ENCODE data around the gene PNPLA2.

PNPLA2 gene

DNA sequence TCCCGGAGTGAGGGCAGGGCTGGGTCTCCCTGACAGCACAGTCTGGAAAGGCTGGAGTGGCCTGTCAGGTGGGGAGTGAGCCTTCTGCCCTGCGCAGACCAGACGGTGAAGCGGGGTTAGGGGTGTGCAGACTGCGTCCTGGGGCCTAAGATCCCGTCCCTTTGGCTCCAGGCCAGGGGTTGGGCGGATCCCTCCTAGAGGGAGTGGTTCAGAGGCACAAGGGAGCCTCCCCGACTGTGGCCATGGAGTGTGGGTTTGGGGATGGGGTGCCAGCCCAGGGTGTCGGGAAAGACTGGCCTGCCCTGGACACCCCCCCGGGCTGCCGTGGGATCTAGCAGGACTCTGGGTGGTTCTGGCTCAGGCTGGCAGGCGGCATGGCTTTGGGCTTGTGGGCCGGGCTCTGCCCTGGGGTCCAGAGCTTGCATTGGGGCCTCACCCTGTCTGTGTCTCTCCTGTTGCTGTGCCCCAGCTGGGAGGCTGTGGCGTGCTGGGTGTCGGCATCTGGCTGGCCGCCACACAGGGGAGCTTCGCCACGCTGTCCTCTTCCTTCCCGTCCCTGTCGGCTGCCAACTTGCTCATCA lies 43.5 kb downstream of the PNPLA2 start:
- H3K27me3 Mint-ChIP-seq (ENCODE audit: low read depth): no peaks in the 10 kb centered on the region
- no peak for DNase-seq (ENCODE audit: low spot score)
- no peak overlapping the region for H3K4me3 Mint-ChIP-seq
- no peaks in the 10 kb centered on the region for H3K36me3 Mint-ChIP-seq (ENCODE audit: low read depth)
- no peak overlapping the region for H3K27ac Mint-ChIP-seq
- no peaks in the 10 kb centered on the region for H3K9me3 Mint-ChIP-seq
- no peaks in the 10 kb centered on the region for H3K4me1 Mint-ChIP-seq (ENCODE audit: low read depth)

DNA sequence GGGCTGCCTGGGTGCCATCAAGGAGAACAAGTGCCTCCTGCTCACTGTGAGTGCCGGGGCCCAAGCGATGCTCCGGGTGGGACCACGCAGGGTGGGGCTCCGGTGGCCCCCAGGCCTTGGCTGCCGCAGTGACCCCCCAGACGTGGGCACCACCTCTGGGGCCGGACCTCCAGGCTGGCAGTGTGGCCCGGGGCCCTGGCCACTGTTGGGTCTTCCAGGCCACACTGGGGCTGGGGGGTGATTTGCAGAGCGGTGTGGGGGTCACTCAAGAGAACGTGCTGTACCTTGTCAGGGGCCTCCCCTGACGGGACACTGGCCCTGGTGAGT lies 43.9 kb downstream of the PNPLA2 start:
- no peak overlapping the region for H3K4me3 Mint-ChIP-seq
- no peaks in the 10 kb centered on the region for H3K4me1 Mint-ChIP-seq (ENCODE audit: low read depth)
- no peaks in the 10 kb centered on the region for H3K9me3 Mint-ChIP-seq
- H3K27ac Mint-ChIP-seq: no peak overlapping the region
- H3K27me3 Mint-ChIP-seq (ENCODE audit: low read depth): no peaks in the 10 kb centered on the region
- DNase-seq (ENCODE audit: low spot score): no peak
- H3K36me3 Mint-ChIP-seq (ENCODE audit: low read depth): no peaks in the 10 kb centered on the region

DNA sequence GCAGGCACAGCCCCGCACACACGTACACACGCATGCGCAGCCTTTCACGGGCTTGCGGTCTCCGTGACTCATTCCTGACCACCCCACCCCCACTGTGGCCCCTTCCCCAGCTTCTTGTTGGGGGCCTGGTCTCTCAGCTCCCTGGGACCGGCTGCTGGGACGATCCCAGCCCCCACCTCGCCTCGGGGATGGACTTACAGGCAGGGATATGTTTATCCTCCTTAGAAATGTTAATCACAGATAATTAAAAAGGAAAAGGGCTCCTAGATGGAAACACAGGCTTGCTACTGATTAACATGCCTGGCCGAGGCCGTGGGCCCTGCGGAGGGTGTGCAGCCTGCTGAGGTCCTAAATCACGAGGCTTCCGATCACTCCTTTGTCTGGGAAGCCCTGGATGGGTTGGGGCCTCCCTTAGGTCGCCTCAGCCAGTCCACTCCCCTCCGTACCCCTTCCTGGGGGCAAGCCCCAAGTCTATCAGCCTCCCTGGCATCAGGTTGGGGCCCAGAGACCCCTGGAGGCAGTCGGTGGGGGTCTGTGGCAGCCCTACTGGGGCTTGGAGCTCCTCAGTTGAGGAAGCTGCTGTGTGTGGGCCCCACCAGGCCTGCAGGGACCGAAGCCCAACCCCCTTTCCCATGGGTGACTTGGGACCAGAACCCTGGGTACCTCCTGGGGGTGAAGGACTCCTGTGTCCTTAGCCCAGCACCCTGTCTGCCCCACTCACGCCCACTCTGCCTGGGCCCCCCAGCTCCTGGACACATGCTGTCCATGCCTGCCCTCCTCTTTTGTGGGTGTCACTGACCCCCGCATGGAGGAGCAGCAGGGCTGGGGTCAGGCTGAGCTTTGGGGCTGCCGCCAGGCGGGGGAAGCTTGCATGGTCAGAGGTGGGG lies 44.6 kb downstream of the PNPLA2 start:
- H3K27me3 Mint-ChIP-seq (ENCODE audit: low read depth): no peaks in the 10 kb centered on the region
- H3K4me1 Mint-ChIP-seq (ENCODE audit: low read depth): no peaks in the 10 kb centered on the region
- no peak for DNase-seq (ENCODE audit: low spot score)
- no peak overlapping the region for H3K27ac Mint-ChIP-seq
- H3K9me3 Mint-ChIP-seq: no peaks in the 10 kb centered on the region
- H3K36me3 Mint-ChIP-seq (ENCODE audit: low read depth): no peaks in the 10 kb centered on the region
- H3K4me3 Mint-ChIP-seq: no peak overlapping the region

DNA sequence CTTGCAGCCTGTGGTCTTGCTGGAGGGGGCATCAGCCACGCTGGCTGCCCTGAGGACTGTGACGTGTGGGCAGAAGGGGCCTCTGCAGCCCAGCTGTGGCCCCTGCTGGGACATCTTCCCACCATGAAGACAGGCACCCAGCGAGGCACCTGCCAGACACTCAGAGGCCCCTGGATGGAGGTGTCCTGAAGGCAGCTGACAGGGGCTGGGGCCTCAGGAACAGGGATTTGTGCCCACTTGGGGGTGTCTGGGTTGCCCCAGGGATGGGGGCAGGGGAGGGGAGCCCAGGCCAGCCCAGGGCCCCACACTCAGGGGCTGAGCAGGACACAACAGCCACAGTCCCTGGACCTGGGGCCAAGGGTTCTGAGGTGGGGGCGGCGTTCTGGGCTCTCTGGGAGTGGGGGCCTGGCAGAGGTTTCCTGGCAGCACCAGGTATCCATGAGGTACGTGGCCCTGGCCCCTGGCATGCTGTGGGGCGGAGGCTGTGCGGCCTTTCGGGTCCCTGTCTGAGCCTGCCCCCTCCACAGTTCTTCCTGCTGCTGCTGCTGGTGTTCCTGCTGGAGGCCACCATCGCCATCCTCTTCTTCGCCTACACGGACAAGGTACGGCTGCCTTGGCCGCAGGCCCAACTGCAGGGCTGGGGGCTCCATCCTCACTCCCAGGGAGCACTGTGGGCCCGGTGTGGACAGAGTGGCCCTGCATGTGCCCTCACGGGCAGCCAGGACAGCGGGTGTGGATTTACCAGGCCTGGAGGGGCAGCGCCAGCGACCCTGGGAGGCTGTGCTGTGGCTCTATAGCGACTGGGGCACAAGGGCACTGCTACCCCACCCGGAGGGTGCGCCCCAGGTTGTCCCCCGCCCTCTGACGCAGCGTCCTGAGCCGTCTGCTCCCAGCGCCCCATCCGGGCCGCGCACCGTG lies 45.5 kb downstream of the PNPLA2 start:
- Mint-ChIP-seq H3K4me3 (no peak overlapping the region), H3K36me3 (ENCODE audit: low read depth) (no peaks in the 10 kb centered on the region), H3K27me3 (ENCODE audit: low read depth) (no peaks in the 10 kb centered on the region), H3K4me1 (ENCODE audit: low read depth) (no peaks in the 10 kb centered on the region), H3K27ac (no peak overlapping the region), H3K9me3 (no peaks in the 10 kb centered on the region)
- no peak for DNase-seq (ENCODE audit: low spot score)

DNA sequence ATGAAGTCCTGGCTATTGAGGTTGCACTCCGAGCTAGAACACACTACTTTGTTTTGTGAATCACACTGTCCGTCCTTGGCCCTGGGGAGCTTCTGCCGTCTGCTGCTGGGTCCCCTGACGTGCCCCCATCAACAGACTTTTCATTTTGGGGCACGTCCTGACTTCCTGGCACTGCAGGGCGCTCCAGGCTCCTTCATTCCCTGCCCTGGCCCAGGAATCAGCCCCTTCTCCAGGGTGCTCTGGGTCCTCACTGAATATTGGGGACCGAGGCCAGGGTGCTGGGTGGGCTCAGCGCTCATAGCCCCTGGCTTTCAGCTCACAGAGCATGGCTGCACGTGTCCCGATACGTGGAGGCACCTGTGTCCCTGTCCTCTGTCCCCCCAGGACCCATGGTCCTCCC lies 46.2 kb downstream of the PNPLA2 start:
- no peak overlapping the region for H3K4me3 Mint-ChIP-seq
- H3K4me1 Mint-ChIP-seq (ENCODE audit: low read depth): no peaks in the 10 kb centered on the region
- H3K9me3 Mint-ChIP-seq: no peaks in the 10 kb centered on the region
- DNase-seq (ENCODE audit: low spot score): no peak
- H3K36me3 Mint-ChIP-seq (ENCODE audit: low read depth): no peaks in the 10 kb centered on the region
- H3K27ac Mint-ChIP-seq: no peak overlapping the region
- H3K27me3 Mint-ChIP-seq (ENCODE audit: low read depth): no peaks in the 10 kb centered on the region

DNA sequence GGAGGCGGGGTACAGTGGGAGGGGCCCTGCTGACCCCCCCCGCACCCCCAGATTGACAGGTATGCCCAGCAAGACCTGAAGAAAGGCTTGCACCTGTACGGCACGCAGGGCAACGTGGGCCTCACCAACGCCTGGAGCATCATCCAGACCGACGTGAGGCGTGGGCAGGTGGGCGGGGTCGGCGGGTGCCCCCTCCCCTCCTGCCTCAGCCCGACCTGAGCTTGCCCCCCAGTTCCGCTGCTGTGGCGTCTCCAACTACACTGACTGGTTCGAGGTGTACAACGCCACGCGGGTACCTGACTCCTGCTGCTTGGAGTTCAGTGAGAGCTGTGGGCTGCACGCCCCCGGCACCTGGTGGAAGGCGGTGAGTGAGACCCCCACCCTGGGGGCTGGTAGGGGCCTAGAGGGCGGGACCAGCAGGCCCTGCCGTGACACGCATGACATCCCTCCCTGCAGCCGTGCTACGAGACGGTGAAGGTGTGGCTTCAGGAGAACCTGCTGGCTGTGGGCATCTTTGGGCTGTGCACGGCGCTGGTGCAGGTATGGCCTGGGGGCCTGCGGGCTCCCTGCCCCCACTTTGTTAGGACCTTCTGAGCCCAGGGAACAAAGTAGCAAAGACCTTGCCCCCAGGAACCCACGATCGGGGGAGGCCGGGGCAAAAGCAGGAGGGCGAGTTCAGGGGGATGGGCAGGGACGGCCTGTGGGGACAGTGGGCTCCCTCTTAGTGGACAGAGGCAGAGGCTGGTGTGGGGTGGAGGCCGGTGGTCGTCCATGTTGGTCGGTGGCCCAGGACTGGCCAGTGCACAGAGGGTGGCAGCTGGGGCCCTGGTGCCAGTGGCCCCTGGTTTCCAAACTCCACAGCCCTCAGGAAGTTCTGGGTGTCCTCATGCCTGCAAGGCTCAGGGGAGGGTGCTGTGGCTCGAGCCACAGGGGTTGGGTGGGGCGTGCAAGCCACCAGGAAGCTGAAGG lies 47.0 kb downstream of the PNPLA2 start:
- Mint-ChIP-seq H3K27me3 (ENCODE audit: low read depth) (no peaks in the 10 kb centered on the region), H3K27ac (no peak overlapping the region), H3K36me3 (ENCODE audit: low read depth) (no peaks in the 10 kb centered on the region), H3K4me3 (no peak overlapping the region), H3K9me3 (no peaks in the 10 kb centered on the region), H3K4me1 (ENCODE audit: low read depth) (no peaks in the 10 kb centered on the region)
- no peak for DNase-seq (ENCODE audit: low spot score)

DNA sequence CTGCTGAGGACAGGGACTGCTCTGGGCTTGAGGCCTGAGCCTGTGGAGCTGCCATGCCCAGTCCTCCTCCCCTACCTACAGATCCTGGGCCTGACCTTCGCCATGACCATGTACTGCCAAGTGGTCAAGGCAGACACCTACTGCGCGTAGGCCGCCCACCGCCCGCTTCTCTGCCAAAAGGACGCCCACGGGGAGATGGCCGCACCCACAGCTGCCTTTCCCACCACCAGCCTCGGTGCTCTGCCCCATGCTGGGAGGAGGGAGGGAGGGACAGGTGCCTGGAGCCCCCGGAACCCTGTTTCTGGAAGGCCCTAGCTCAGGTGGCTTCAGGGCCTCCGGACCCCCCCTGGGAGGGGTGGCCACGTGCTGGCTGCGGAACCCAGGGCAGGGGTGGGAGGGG lies 47.8 kb downstream of the PNPLA2 start:
- no peak overlapping the region for H3K27ac Mint-ChIP-seq
- DNase-seq (ENCODE audit: low spot score): no peak
- no peaks in the 10 kb centered on the region for H3K36me3 Mint-ChIP-seq (ENCODE audit: low read depth)
- no peak overlapping the region for H3K4me3 Mint-ChIP-seq
- H3K9me3 Mint-ChIP-seq: no peaks in the 10 kb centered on the region
- no peaks in the 10 kb centered on the region for H3K27me3 Mint-ChIP-seq (ENCODE audit: low read depth)
- no peaks in the 10 kb centered on the region for H3K4me1 Mint-ChIP-seq (ENCODE audit: low read depth)

DNA sequence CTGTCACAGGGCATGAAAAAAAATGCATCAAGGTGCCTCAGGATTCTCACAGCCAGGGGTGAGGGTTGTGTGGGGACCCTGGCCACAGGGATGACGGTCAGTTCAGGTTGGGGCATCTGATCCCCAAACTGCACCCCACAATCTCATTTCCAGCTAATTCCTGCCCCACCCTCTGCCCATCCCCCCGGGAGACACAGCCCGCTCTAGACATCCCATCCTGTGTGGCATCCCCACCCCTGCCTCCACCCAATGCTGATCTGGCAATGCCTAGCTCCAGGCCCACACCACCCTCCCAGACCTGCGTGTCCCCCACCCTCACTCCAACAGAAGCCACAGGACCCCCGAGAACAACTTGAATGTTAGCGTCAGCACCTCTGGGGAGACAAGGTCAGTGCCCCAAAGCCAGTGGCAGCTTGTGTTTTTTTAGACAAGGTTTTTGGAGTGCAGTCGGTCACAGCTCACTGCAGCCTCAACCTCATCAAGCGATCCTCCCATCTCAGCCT lies 49.2 kb downstream of the PNPLA2 start:
- no peaks in the 10 kb centered on the region for H3K36me3 Mint-ChIP-seq (ENCODE audit: low read depth)
- H3K4me1 Mint-ChIP-seq (ENCODE audit: low read depth): no peaks in the 10 kb centered on the region
- H3K4me3 Mint-ChIP-seq: no peak overlapping the region
- H3K9me3 Mint-ChIP-seq: no peaks in the 10 kb centered on the region
- no peak overlapping the region for H3K27ac Mint-ChIP-seq
- H3K27me3 Mint-ChIP-seq (ENCODE audit: low read depth): no peaks in the 10 kb centered on the region
- no peak for DNase-seq (ENCODE audit: low spot score)

DNA sequence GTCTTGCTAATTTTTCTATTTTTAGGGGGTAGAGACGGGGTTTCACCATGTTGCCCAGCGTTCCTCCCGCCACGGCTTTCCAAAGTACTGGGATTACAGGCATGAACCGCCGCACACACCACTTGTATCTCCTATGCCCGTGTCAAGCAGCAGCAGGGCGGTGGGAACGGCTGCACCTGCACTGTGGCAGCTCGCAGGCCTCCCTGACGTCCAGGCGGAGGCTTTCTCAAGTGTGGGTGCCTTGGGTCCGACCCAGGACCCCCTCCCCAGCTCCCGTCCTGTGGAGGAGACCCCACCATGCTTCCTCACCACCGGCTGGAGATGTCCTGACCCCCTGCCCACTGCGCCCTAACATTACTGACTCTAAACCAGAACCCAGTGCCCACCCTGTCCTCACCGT lies 49.7 kb downstream of the PNPLA2 start:
- no peaks in the 10 kb centered on the region for H3K4me1 Mint-ChIP-seq (ENCODE audit: low read depth)
- H3K27ac Mint-ChIP-seq: no peak overlapping the region
- no peaks in the 10 kb centered on the region for H3K36me3 Mint-ChIP-seq (ENCODE audit: low read depth)
- no peak for DNase-seq (ENCODE audit: low spot score)
- H3K4me3 Mint-ChIP-seq: no peak overlapping the region
- H3K27me3 Mint-ChIP-seq (ENCODE audit: low read depth): no peaks in the 10 kb centered on the region
- H3K9me3 Mint-ChIP-seq: no peaks in the 10 kb centered on the region

DNA sequence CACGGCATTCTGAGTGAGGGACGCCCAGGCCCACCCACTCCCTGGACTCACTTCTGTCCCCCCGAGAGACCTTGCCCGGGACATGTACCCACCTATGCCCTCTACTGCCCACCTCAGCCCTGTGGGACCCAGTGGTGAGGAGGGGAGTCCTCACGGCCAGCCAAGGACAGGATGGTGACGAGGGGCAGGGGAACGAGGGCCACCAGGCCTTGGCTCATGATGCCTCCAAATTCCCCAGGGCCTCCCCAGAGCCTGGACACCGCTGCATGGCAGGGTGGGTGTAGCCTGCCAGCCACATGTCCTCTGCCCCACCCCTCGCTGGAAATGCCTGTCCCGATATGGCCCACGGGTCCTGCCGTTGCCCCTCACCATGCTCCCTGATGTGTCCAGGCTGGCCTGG lies 50.1 kb downstream of the PNPLA2 start:
- H3K9me3 Mint-ChIP-seq: no peaks in the 10 kb centered on the region
- H3K27me3 Mint-ChIP-seq (ENCODE audit: low read depth): no peaks in the 10 kb centered on the region
- no peaks in the 10 kb centered on the region for H3K36me3 Mint-ChIP-seq (ENCODE audit: low read depth)
- no peak overlapping the region for H3K4me3 Mint-ChIP-seq
- DNase-seq (ENCODE audit: low spot score): no peak
- no peaks in the 10 kb centered on the region for H3K4me1 Mint-ChIP-seq (ENCODE audit: low read depth)
- no peak overlapping the region for H3K27ac Mint-ChIP-seq

DNA sequence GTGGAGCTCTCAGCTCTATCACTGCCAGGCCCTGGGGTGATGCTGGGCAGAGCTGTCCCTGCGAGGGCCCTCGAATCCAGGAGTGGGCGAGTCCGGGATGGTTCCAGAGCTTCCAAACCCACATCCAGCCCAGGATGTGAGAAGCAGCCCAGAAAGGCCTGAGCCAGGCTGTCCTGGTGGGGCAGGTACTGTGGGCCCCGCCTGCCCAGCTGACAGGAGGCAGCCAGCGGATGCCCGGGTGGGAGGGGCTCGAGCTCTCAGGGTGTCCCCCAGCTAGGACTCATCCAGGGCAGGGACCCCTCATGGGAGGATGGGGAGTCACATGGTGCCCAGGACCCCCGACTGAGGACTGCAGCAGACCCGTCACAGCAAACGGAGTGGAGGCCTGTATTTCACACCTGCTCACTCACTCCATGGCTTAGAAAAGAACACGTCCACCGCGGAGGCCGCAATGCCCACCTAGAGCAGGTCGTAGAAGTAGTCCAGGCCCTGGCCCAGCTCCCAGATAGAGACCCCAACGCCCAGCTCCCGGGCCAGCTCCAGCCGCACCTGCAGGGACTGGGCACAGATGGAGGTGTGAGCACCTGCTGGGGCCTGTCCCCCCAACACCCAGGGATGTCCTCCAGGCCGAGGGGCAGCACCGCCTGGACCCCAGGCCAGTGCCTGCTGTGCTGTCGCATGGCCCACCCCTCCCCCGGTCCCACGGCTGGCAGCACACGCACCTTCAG lies 50.8 kb downstream of the PNPLA2 start:
- H3K27me3 Mint-ChIP-seq (ENCODE audit: low read depth): no peaks in the 10 kb centered on the region
- H3K4me1 Mint-ChIP-seq (ENCODE audit: low read depth): no peaks in the 10 kb centered on the region
- no peaks in the 10 kb centered on the region for H3K9me3 Mint-ChIP-seq
- no peaks in the 10 kb centered on the region for H3K36me3 Mint-ChIP-seq (ENCODE audit: low read depth)
- no peak for DNase-seq (ENCODE audit: low spot score)
- H3K4me3 Mint-ChIP-seq: no peak overlapping the region
- no peak overlapping the region for H3K27ac Mint-ChIP-seq

DNA sequence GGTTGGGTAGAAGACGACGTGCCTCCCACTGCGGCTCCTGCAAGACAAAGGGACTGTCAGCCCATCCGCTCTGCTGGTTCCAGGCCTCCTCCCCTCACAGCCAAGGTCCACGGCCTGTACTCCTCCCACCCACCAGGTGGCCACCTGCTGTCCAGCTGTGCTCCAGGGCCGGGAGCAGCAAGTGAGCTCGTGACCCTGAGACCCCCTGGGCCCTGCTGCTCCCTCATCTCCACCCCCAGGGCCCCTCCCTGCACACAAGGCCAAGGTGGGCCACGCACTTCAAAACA lies 51.4 kb downstream of the PNPLA2 start:
- Mint-ChIP-seq H3K27ac (no peak overlapping the region), H3K4me1 (ENCODE audit: low read depth) (no peaks in the 10 kb centered on the region), H3K27me3 (ENCODE audit: low read depth) (no peaks in the 10 kb centered on the region), H3K9me3 (no peaks in the 10 kb centered on the region), H3K36me3 (ENCODE audit: low read depth) (no peaks in the 10 kb centered on the region), H3K4me3 (no peak overlapping the region)
- no peak for DNase-seq (ENCODE audit: low spot score)

DNA sequence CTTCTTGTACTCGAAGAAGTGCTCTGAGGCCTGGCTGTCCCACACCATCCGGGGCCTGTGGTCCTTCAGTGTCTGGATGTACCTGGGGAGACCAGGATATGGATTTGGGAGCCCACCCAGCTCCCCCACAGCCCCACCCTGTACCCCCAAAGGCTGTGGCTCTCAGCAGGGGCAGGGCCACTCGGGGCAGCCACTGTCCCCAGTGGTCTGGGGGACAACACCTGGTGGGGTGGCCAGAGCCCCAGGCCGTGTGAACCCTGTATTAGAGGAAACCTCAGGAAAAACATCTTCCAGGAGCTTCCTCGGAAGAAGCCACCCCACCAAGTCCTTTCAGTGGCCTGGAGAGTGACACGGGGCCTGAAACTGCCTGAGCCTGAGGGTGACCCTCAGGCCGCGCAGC lies 51.7 kb downstream of the PNPLA2 start:
- no peak overlapping the region for H3K4me3 Mint-ChIP-seq
- H3K36me3 Mint-ChIP-seq (ENCODE audit: low read depth): no peaks in the 10 kb centered on the region
- no peak overlapping the region for H3K27ac Mint-ChIP-seq
- H3K4me1 Mint-ChIP-seq (ENCODE audit: low read depth): no peaks in the 10 kb centered on the region
- no peaks in the 10 kb centered on the region for H3K9me3 Mint-ChIP-seq
- no peaks in the 10 kb centered on the region for H3K27me3 Mint-ChIP-seq (ENCODE audit: low read depth)
- no peak for DNase-seq (ENCODE audit: low spot score)

All from T-helper 2 cell treated with Interferon-gamma antibody and Interleukin-4, amounts not matched to agents 5 μg/mL and 100 μg/mL, for 36 hours (primary cell).